Hematopoietic multipotent progenitor cell (in vitro differentiated cells): Measurements from ENCODE around the gene IDI1. TPM values are rescaled to one million over a fixed set of nuclear protein-coding genes. Genes with fewer than 3 reads are reported as not detected.
"Not testable (repeated sequence)": the region's sequence is repeated elsewhere in the genome, so short reads cannot be mapped to it uniquely, and the experiment has no call there.

ENCODE experiments used
- DNase-seq, 3 donors: peaks; one replicate each; pipeline ENCODE4 v3.0.0-alpha.2; 2011 to 2015; ENCODE audit warnings: low read depth in 2 of 3, low spot score in 2 of 3
- total RNA-seq: library from RNA; depleted of rRNA; stranded (reverse); fragments of >200 nt; gene quantifications from one replicate; pipeline ENCODE4 v1.2.3, GENCODE V29; 2012

IDI1 gene
- total RNA-seq, 1 donor, result 31.5 TPM

- DNase-seq, result no peak
Measured at GRCh38 chr10:1036341-1036791, 12.6 kb downstream of the IDI1 start.

- no peak for DNase-seq
Measured at GRCh38 chr10:1035201-1035600, 13.7 kb downstream of the IDI1 start.

GRCh38 chr10:1034758-1035157, 14.2 kb downstream of the IDI1 start:
- no peak for DNase-seq

- no peak for DNase-seq
Measured at GRCh38 chr10:1033601-1034000, 15.3 kb downstream of the IDI1 start.

GRCh38 chr10:1029838-1030237, 19.1 kb downstream of the IDI1 start:
- no peak for DNase-seq

GRCh38 chr10:1026578-1026977, 22.3 kb downstream of the IDI1 start:
- no peak for DNase-seq

GRCh38 chr10:1025683-1026082, 23.2 kb downstream of the IDI1 start, which contains the start of gene IDI2:
TSS of gene IDI2 (minus strand) at chr10:1025859. CDS start at chr10:1024723, 1,136 bp downstream.
- no peak for DNase-seq

GRCh38 chr10:1024103-1024502, 24.8 kb downstream of the IDI1 start:
- no peak for DNase-seq

GRCh38 chr10:1022413-1022812, 26.5 kb downstream of the IDI1 start:
- DNase-seq, result no peak

- no peak for DNase-seq
Measured at GRCh38 chr10:1020958-1021357, 28.0 kb downstream of the IDI1 start.

- DNase-seq, result no peak
Measured at GRCh38 chr10:1020460-1020859, 28.5 kb downstream of the IDI1 start.

GRCh38 chr10:1019362-1019761, 29.6 kb downstream of the IDI1 start:
- DNase-seq, result no peak

- no peak for DNase-seq
Measured at GRCh38 chr10:1015688-1016087, 33.2 kb downstream of the IDI1 start.

- no peak for DNase-seq
Measured at GRCh38 chr10:1011696-1012095, 37.2 kb downstream of the IDI1 start.

GRCh38 chr10:1010703-1011102, 38.2 kb downstream of the IDI1 start:
- no peak for DNase-seq

GRCh38 chr10:1009947-1010346, 39.0 kb downstream of the IDI1 start:
- not testable (repeated sequence) for DNase-seq

GRCh38 chr10:1009071-1009494, 39.8 kb downstream of the IDI1 start:
- DNase-seq, result no peak

GRCh38 chr10:1007583-1007982, 41.3 kb downstream of the IDI1 start:
- no peak for DNase-seq

- no peak for DNase-seq
Measured at GRCh38 chr10:1006573-1006972, 42.3 kb downstream of the IDI1 start.

- DNase-seq, result no peak
Measured at GRCh38 chr10:1003884-1004670, 44.8 kb downstream of the IDI1 start.

GRCh38 chr10:1002425-1003006, 46.4 kb downstream of the IDI1 start:
- peak in 1 of 3 donors; percentile 49 for DNase-seq
